ENCODE results near the gene NCBP2L. TPM values are rescaled to one million over a fixed set of nuclear protein-coding genes. Genes with fewer than 3 reads are reported as not detected.

Gene NCBP2L
- total and polyA plus RNA-seq, 2 donors (not counting 3 experiments of a cell fraction or from before 2014, with no cell fraction given), result not detected

DNA sequence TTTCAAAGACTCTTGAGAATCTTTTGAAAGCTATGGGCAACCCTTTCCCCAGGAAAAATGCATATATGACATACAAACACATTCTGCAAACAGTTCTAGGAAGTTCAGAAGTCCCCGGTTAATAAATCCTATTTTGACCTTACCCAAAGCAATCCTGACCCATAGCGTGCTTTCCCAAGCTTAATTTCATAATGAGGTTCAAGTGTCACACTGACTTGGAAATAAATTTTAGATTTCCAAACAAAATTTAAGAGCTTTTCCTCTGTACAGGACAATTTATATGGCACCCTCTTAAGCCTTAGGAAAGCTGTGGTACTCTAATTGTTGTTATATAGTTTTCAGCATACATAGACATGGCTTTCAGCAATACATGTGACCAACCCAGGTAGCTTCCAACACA is 59.4 kb downstream of the NCBP2L start:
- BruUV-seq (replicated peaks), result no TSS peak
- TF ChIP-seq JUN (IDR thresholded peaks at IDR 0.05; ENCODE audit: borderline replicate concordance, insufficient read depth, insufficient read length, low read depth), result no peak
- TF ChIP-seq POLR2A (IDR thresholded peaks at IDR 0.05; ENCODE audit: low read depth, low read length), result no peak
- TF ChIP-seq GATA2 (IDR thresholded peaks at IDR 0.05; ENCODE audit: insufficient read depth, insufficient read length, low read depth, low read length), result no peak
- no peak for TF ChIP-seq EZH2 (IDR thresholded peaks at IDR 0.05; ENCODE audit: borderline replicate concordance, low read depth, low read length, severe bottlenecking)
- TF ChIP-seq FOS (IDR thresholded peaks at IDR 0.05; ENCODE audit: borderline replicate concordance, insufficient read depth, low read length), result no peak
- no peak for TF ChIP-seq MYC (IDR thresholded peaks at IDR 0.05; ENCODE audit: low read depth, low read length)
- TF ChIP-seq, protein P1, sequence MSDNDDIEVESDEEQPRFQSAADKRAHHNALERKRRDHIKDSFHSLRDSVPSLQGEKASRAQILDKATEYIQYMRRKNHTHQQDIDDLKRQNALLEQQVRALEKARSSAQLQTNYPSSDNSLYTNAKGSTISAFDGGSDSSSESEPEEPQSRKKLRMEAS (IDR thresholded peaks at IDR 0.05; ENCODE audit: insufficient read depth, insufficient read length), result no peak
- no peak for TF ChIP-seq POLR2AphosphoS5 (IDR thresholded peaks at IDR 0.05; ENCODE audit: insufficient read depth, low read depth, low read length)
- TF ChIP-seq, protein P2, sequence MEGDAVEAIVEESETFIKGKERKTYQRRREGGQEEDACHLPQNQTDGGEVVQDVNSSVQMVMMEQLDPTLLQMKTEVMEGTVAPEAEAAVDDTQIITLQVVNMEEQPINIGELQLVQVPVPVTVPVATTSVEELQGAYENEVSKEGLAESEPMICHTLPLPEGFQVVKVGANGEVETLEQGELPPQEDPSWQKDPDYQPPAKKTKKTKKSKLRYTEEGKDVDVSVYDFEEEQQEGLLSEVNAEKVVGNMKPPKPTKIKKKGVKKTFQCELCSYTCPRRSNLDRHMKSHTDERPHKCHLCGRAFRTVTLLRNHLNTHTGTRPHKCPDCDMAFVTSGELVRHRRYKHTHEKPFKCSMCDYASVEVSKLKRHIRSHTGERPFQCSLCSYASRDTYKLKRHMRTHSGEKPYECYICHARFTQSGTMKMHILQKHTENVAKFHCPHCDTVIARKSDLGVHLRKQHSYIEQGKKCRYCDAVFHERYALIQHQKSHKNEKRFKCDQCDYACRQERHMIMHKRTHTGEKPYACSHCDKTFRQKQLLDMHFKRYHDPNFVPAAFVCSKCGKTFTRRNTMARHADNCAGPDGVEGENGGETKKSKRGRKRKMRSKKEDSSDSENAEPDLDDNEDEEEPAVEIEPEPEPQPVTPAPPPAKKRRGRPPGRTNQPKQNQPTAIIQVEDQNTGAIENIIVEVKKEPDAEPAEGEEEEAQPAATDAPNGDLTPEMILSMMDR (IDR thresholded peaks at IDR 0.05; ENCODE audit: extremely low read depth in 1 of 2, insufficient read depth in 1 of 2, low read depth in 1 of 2, low read length in 2 of 2), result no peak
- no peaks in the 10 kb centered on the region for H3K9me1 ChIP-seq (replicated peaks; ENCODE audit: control insufficient read depth, extremely low read depth, insufficient read depth, low read length)
- no peak overlapping the region for H3K4me3 ChIP-seq (replicated peaks in 1 of 3; ENCODE audit: insufficient read depth in 1 of 3, low read depth in 1 of 3, low read length in 3 of 3)
- peaks cover 6% of the 10 kb centered on the region for H3K79me2 ChIP-seq (ENCODE audit: control insufficient read depth, insufficient read depth, low read length)
- no peaks in the 10 kb centered on the region for H3K27me3 ChIP-seq (ENCODE audit: control insufficient read depth in 2 of 2, insufficient read depth in 2 of 2, low read length in 2 of 2)
- no peak for DNase-seq (ENCODE audit: low read depth, low spot score)
- ChIA-PET CTCF (no interaction called here), POLR2A (no interaction called here)
- dilution Hi-C loops (cut with MboI; ENCODE audit: extremely low pct_ligation_motif_present, low sequenced_read_pairs) (no loop called here), intact Hi-C loops (cut with micrococcal nuclease) (no loop called here)
- no peaks in the 10 kb centered on the region for H4K20me1 ChIP-seq (replicated peaks; ENCODE audit: control insufficient read depth, extremely low read depth, insufficient read depth, low read length)
- no peak overlapping the region for H2AFZ ChIP-seq (ENCODE audit: low read depth, low read length)
- H3K27ac ChIP-seq (ENCODE audit: insufficient read depth, low read depth, low read length), result no peak overlapping the region
- no peak for FAIRE-seq
- no peak overlapping the region for H3K4me2 ChIP-seq (ENCODE audit: insufficient read depth, low read length)
- H3K36me3 ChIP-seq (ENCODE audit: control insufficient read depth in 2 of 2, extremely low read depth in 1 of 2, insufficient read depth in 2 of 2, low read length in 2 of 2), result peaks cover 0 to 2% of the 10 kb centered on the region in 2 experiments
- no peaks in the 10 kb centered on the region for H3K4me1 ChIP-seq (ENCODE audit: control insufficient read depth, extremely low read depth, insufficient read depth, low read length)
- no peaks in the 10 kb centered on the region for H3K9me3 ChIP-seq (replicated peaks; ENCODE audit: control insufficient read depth, insufficient read depth, low read length)
- no peak overlapping the region for H3K9ac ChIP-seq (replicated peaks; ENCODE audit: extremely low read depth, insufficient read depth, low read length)

Measured in endothelial cell of umbilical vein (primary cell).